DND-41 (cell line): Measurements from ENCODE around the gene DNASE2.

Experiments
- ATAC-seq: fragments of 200-7000 bp; cut with Tn5 transposase; 3 replicates; pipeline ENCODE4 v1.9.1; 2021; ENCODE audit warnings: low read depth; ENCODE audit not compliant: insufficient read depth
- DNase-seq: peaks from one replicate; pipeline ENCODE4 v3.0.0-alpha.2; 2020
- H2AFZ ChIP-seq: 2 replicates; pipeline ENCODE4 v1.6.0; 2012; ENCODE audit warnings: low read depth, low read length
- H3K27ac ChIP-seq: 2 replicates; pipeline ENCODE4 v1.5.1; 2012; ENCODE audit warnings: low read length, inconsistent platforms
- H3K27me3 ChIP-seq: fragments of 200-600 bp; sonication (generic); 2 replicates; pipeline ENCODE4 v1.6.0; 2012; ENCODE audit warnings: low read length, mild to moderate bottlenecking, inconsistent platforms; ENCODE audit not compliant: insufficient read depth, poor library complexity
- H3K36me3 ChIP-seq: 2 replicates; pipeline ENCODE4 v1.5.1; 2012; ENCODE audit warnings: low read length, inconsistent platforms; ENCODE audit not compliant: insufficient read depth
- H3K4me1 ChIP-seq: 2 replicates; pipeline ENCODE4 v1.5.1; 2012; ENCODE audit warnings: mild to moderate bottlenecking, low read length; ENCODE audit not compliant: insufficient read depth
- H3K4me2 ChIP-seq: 2 replicates; pipeline ENCODE4 v1.6.0; 2012; ENCODE audit warnings: mild to moderate bottlenecking, moderate library complexity, low read length, inconsistent platforms; ENCODE audit not compliant: insufficient read depth
- H3K4me3 ChIP-seq, 2 experiments: fragments of 200-600 bp in 1 of 2; shearing (Covaris generic) in 1 of 2; 2 replicates each; pipeline ENCODE4 v1.5.1; 2012 to 2016; ENCODE audit warnings: inconsistent platforms in 2 of 2, low read length in 2 of 2, mild to moderate bottlenecking in 2 of 2, low read depth in 1 of 2, moderate library complexity in 1 of 2
- H3K79me2 ChIP-seq: 2 replicates; pipeline ENCODE4 v1.6.0; 2012; ENCODE audit warnings: low read length, inconsistent platforms; ENCODE audit not compliant: insufficient read depth
- H3K9ac ChIP-seq: 2 replicates; pipeline ENCODE4 v1.6.0; 2012; ENCODE audit warnings: low read depth, mild to moderate bottlenecking, inconsistent platforms, low read length, moderate library complexity
- H3K9me3 ChIP-seq: 2 replicates; pipeline ENCODE4 v1.5.1; 2012; ENCODE audit warnings: low read length, moderate library complexity, mild to moderate bottlenecking, inconsistent platforms; ENCODE audit not compliant: insufficient read depth, severe bottlenecking
- H4K20me1 ChIP-seq: 2 replicates; pipeline ENCODE4 v1.6.0; 2012; ENCODE audit warnings: low read length; ENCODE audit not compliant: insufficient read depth
- EZH2 ChIP-seq: IDR thresholded peaks from 3 replicates; pipeline ENCODE4 v1.6.1; 2012; ENCODE audit warnings: borderline replicate concordance, low read depth, mild to moderate bottlenecking, moderate library complexity, low read length, inconsistent platforms; ENCODE audit not compliant: severe bottlenecking
- TF ChIP-seq, protein P1 (sequence below): IDR thresholded peaks from 2 replicates; pipeline ENCODE4 v1.5.1; 2012; ENCODE audit warnings: borderline replicate concordance, low read length, moderate library complexity, mild to moderate bottlenecking; ENCODE audit not compliant: poor library complexity, severe bottlenecking; ENCODE audit errors: extremely low read depth

Gene DNASE2

DNA sequence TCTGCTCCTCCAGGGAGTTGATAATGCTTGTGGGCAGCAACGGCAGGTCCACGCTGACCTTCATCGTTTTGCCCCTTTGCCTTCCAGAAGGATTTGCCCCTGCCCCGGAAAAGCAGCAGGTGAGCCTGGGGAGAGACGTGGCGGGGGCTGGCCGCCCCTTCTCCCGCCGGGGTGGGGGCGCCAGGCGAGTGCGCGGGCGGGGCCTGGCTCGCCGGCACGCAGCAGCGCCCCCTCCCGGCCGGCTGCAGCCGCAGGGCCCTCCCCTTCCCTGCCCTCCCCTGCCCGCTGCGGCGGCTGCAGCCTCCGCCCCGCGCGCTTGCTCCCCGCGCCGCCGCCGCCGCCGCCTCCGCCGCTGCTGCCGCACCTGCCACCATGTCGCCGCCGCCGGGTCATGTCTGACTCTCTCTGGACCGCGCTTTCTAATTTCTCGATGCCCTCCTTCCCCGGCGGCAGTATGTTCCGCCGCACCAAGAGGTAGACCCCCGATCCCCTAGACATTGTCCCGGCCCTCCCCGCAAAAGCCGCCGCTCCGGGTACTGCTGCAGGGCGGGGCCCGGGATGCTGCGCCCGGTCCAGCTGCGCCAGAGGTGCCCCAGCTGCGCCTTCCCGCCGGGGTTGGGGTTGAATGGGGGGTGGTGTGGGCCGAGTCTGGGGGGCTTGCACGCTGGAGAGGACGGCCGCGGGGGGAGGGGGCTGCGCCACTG lies 42.9 kb downstream of the DNASE2 start, which contains the start of gene MAST1:
Gene MAST1 (plus strand): TSS at position 334 of the 704 bp plus-strand sequence. CDS start 58 bp downstream, at position 392.
- Histone ChIP-seq H3K4me1 (peaks cover 47% of the 10 kb centered on the region), H3K4me2 (peak within 1 kb of the TSS; percentile 93), H3K9ac (peak within 1 kb of the TSS; percentile 77), H3K36me3 (peaks cover 6% of the 10 kb centered on the region; the same call in 1 of the 2 replicates), H3K4me3 (peak within 1 kb of the TSS; percentile 46 to 66; a peak in 3 of 4 replicates), H2AFZ (peak within 1 kb of the TSS; percentile 87), H3K27me3 (no peaks in the 10 kb centered on the region), H3K79me2 (peaks cover 36% of the 10 kb centered on the region), H4K20me1 (peaks cover 27% of the 10 kb centered on the region; the same call in 1 of the 2 replicates), H3K27ac (peak within 1 kb of the TSS; percentile 67), H3K9me3 (no peaks in the 10 kb centered on the region)
- ATAC-seq (peak; percentile 85), DNase-seq (peak; percentile 75)
- TF ChIP-seq, protein P1, sequence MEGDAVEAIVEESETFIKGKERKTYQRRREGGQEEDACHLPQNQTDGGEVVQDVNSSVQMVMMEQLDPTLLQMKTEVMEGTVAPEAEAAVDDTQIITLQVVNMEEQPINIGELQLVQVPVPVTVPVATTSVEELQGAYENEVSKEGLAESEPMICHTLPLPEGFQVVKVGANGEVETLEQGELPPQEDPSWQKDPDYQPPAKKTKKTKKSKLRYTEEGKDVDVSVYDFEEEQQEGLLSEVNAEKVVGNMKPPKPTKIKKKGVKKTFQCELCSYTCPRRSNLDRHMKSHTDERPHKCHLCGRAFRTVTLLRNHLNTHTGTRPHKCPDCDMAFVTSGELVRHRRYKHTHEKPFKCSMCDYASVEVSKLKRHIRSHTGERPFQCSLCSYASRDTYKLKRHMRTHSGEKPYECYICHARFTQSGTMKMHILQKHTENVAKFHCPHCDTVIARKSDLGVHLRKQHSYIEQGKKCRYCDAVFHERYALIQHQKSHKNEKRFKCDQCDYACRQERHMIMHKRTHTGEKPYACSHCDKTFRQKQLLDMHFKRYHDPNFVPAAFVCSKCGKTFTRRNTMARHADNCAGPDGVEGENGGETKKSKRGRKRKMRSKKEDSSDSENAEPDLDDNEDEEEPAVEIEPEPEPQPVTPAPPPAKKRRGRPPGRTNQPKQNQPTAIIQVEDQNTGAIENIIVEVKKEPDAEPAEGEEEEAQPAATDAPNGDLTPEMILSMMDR, result peak; percentile 73
- no peak for TF ChIP-seq EZH2

DNA sequence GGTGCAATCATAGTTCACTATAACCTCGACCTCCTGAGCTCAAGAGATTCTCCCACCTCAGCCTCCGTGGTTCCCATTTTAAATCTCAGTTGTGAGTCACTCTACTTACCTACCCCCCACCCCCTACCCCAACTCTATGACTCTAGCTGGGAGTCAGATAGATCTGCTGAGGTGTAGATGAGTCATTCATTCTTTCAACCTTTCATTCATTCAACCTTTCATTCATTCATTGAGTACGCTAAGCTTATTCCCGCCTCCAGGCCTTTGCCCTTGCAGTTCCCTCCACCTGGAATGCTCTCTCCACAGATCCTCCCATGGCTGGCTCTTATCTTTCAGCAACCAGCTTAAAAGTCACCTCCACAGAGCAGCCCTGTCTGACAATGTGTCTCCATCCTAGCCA lies 44.0 kb downstream of the DNASE2 start:
- H3K4me3 ChIP-seq, result no peak overlapping the region
- no peak overlapping the region for H3K27ac ChIP-seq
- H3K27me3 ChIP-seq, result no peaks in the 10 kb centered on the region
- ATAC-seq (no peak), DNase-seq (no peak)
- TF ChIP-seq, protein P1, result no peak
- TF ChIP-seq EZH2, result no peak
- no peaks in the 10 kb centered on the region; the same call in 1 of the 2 replicates for H3K36me3 ChIP-seq
- peaks cover 27% of the 10 kb centered on the region for H4K20me1 ChIP-seq
- H3K79me2 ChIP-seq, result peaks cover 30% of the 10 kb centered on the region
- peak overlapping the region; percentile 93; the same call in 1 of the 2 replicates for H3K4me2 ChIP-seq
- no peaks in the 10 kb centered on the region for H3K9me3 ChIP-seq
- peaks cover 58% of the 10 kb centered on the region for H3K4me1 ChIP-seq
- H2AFZ ChIP-seq, result no peak overlapping the region
- H3K9ac ChIP-seq, result no peak overlapping the region

DNA sequence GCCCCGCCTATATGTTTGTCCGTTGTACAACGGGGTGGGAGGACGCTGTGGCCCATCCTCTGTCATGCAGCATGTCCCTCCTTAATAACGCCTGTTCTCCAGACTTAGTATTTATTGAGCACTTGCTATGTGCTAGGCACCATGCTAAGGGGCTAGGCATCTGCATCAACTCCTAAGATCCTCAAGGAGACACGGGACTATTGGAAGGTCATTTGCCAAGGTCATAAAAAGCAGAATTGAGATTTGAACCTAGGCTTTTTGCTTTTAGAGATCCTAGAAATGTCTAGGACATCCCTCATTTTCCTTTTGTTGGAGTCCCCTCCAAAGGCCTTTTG lies 44.8 kb downstream of the DNASE2 start:
- DNase-seq (no peak), ATAC-seq (no peak)
- no peak overlapping the region for H3K4me3 ChIP-seq
- H3K27ac ChIP-seq, result no peak overlapping the region
- H3K9me3 ChIP-seq, result no peaks in the 10 kb centered on the region
- no peak for TF ChIP-seq EZH2
- TF ChIP-seq, protein P1, result no peak
- H2AFZ ChIP-seq, result no peak overlapping the region
- no peak overlapping the region for H3K9ac ChIP-seq
- peaks cover 58% of the 10 kb centered on the region for H3K4me1 ChIP-seq
- H4K20me1 ChIP-seq, result peaks cover 23% of the 10 kb centered on the region
- no peak overlapping the region for H3K4me2 ChIP-seq
- H3K36me3 ChIP-seq, result no peaks in the 10 kb centered on the region; the same call in 1 of the 2 replicates
- H3K79me2 ChIP-seq, result peaks cover 24% of the 10 kb centered on the region
- H3K27me3 ChIP-seq, result no peaks in the 10 kb centered on the region
